GM11168 (cell line): ENCODE measurements around the gene LRFN5.
"Not testable (repeated sequence)": the region's sequence is repeated elsewhere in the genome, so short reads cannot be mapped to it uniquely, and the experiment has no call there.

Experiments
- in situ Hi-C: fragments of 300-500 bp; cut with MboI; formaldehyde crosslinking; loops from one replicate; pipeline ENCODE4 v1.12.0; 2022; ENCODE audit warnings: low sequenced_read_pairs; ENCODE audit not compliant: unreplicated experiment

The LRFN5 gene

DNA sequence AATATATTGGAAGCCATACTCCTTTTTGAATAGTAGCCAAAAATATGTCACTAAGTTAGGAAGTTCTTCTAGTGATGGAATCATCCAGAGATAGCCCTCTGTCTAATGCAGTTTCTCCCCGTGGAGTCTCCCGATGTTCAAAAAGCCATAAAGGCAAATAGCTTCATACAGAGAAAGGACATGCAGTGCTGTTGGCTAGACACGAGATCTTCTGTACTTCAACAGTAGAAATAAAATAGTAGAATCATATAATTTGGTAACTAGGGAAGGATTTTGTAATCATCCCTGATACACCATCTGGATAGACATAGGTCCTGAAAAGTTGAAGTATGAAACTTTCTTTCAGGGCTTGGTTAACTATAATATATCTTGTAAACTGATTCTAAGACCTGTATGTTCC is 27.6 kb downstream of the LRFN5 start:
- in situ Hi-C loops: no loop called here

DNA sequence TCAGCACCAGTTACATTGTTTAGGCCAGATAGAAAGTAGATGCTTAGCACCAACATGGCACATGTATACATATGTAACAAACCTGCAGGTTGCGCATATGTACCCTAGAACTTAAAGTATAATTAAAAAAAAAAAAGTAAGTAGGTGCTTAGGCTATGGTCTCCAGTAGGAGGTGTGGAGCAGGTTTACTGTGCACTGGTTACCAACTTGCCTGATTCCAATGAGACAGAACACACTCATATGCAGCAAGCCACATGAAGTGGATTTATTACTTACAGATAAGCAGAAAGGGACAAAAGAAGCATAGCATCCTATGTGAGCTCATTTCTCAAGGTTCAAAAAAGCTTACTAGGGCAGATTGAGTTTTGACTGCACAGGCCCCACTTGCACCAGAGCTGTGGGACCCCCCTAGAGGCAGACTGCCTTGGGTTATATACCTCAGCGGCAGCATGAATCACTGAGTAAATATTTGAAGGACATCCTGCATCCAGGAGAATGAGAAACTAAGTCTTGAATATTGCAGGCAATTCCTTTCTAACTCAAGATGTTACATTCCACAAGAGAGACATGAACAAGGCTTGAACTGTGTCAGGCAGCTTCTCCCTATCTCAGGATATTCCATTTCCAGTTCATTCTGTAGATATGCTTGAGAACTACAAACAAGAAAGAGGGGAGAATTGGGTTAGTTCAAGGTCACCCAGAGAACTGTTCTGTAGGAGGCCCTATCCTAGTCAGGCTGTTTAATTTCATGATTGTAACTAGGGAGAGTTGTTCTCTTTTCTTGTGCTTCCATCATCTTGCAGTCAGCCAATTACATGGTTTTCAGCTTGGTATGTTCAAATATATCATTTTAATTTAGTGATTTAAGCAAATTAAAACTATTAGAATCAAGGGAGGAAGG is 30.1 kb downstream of the LRFN5 start:
- in situ Hi-C loops: no loop called here

DNA sequence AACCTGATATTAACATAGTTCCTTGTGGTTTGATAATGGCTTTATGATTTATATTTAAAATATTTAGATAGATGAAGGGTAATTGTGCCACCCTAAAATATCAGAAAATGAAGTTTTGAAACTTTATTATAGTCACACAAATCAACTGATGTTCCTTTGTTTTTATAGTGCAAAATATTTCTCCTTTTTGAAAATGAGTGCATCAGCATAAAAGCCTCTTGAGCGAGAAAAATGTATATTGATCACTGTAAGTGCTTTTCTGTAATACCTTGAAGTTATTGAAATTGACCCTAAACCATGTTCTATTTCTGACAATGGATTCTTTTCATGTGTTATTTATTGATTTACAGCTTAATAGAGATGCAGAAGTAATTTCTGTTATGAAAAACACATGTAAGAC is 35.0 kb downstream of the LRFN5 start:
- in situ Hi-C loops: no loop called here

DNA sequence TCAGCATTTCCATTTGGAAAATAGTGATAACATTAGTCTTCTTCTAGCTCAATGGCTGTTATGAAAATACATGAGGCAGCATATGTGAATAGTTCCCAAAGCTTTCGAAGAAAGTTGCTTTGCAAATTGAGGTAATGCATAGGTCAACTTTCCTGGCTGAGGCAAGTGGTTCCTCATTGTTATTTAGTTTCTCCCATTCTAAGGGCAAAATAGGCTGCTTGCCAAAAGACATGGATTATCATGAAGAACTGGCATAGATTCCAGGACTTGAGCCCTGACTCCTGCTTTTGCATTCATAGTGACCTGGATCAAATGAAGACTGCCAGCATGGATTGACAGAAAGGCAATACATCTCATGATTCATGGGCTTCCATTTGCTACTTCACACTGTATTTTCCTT is 35.7 kb downstream of the LRFN5 start:
- in situ Hi-C loops: no loop called here

DNA sequence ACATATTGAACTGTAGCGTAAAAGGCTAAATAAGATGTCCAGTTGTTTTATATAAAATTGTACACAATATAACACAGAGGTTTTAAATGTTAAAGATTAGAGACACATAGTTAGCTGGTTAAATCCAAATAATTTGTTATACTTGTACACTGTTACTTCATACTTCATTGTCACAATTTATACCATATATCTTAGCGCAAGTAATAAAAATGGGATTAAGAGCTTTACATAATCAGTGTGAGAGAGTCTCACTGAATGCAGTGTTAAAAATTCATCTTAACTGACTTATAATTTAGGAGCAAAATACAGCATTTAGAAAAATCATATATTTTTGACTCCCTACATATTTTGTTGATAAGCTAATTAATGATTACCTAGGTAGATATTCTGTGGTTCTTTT is 36.1 kb downstream of the LRFN5 start:
- in situ Hi-C loops: no loop called here

DNA sequence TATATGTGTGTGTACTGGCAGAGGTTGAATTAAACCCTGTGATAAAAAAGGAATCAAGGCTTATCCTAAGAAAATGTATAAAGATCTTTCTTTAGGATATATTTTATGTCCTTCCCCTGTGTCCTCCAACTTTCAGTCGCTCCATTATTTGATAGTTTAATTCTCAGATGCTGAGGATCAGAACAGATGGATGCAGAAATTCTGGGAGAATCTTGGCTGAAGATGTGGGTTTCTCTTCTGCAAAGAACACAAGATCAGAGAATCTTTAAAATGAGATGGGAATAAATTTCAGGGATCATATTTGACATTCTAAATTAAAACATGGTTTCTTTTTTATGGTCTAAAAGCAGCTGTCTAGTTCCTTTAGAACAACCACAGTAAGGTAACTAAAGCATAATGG is 37.9 kb downstream of the LRFN5 start:
- in situ Hi-C loops: no loop called here

DNA sequence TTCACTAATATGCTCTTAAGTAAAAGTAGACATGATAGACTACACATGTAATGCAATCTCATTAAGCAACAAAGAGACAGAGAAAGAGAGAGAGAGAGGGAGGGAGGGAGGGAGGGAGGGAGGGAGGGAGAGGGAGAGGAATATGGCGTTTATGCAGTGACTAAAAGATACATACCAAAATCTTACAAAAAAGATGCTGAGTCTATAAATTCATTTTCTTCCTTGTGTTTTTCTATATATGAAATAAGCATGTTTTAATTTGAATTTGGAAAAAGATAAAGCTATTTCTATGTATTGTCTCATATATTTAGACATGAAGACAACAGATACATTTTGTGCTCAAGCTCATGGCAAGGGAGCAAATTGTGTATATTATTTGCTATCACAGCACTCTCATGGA is 44.1 kb downstream of the LRFN5 start:
- in situ Hi-C loops: no loop called here

DNA sequence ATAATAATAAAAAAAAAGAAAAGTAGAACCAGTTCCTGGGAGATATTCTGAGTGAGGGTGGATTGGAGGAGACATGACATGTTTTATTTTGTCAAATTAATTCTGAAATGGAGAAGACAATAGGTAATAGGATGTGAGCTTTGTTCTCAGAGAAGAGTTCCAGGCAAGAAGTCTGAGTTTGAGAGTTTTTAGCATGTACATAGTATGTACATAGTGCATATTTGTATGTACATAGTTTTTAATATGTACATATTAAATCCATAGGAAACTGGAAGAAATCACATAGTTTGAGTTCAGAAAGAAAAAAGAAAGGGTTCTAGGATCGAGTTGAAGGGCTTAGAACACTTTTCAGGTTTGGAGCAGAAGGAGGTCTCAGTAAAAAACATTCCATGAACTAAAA is 47.5 kb downstream of the LRFN5 start:
- in situ Hi-C loops: no loop called here

DNA sequence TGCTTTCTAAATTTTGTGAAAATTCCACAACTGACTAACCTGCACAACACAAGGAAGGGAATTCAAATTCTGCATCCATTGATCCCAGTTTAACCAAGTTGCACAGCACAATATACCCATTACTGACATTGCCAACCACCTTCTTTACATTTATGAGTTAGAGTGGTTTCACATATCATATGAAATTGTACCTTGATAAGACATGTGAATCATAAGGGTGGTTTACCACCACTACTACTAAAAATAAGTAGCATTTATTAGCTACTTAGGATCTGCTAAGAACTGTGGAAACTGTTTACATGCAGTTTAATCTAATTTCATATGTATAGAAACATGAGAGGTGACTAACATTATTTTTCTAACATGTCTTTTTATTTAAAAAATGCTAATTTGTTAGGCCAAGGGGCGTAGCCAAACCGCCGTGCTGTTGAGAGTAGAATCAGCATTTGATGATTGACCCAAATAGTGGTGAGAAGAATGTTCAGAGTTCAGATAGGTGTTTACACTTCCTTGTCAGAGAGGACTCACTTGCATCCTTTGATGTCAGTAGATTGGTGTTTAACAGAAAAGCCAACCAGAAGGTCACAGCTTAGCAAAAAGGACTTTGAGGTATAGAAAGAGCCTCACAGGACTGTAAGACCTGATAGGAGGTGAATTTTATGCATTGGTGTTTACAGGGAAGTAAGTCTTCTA is 56.2 kb downstream of the LRFN5 start:
- in situ Hi-C loops: no loop called here

DNA sequence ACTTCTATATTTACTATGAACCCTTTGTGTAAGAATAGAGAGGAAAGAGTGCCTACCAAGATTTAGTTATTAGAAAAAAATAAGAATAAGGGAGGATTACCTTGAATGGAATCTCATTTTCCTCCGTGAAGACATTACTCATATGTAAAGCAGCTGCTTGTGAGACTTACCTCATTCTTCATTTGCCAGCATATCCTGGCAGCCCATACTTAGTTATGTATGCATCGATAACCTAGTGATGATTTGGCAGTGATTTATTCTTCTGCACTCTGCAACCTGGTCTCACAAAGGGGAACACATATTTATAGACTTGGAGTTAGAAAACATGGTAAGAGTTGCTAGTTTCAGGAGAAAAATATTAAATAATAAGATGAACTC is 56.8 kb downstream of the LRFN5 start:
- in situ Hi-C loops: no loop called here

DNA sequence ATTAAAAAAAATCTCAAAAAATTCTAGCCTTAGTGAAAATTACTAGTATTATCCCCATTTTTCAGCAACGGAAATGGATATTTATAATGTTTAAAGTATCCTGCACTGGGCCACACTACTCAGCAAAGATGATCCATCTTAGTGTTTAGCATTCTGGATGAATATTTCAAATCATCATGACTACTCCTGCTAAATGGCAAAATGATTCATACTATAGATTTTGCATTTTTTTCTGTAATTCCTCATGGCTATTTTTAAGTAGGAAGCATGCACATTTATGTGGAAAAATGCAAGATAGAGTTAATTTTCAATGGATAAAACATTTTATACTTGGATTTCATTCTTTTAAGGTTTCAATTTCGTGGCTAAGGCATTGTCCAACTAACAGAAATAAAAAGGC is 59.6 kb downstream of the LRFN5 start:
- in situ Hi-C loops: no loop called here

DNA sequence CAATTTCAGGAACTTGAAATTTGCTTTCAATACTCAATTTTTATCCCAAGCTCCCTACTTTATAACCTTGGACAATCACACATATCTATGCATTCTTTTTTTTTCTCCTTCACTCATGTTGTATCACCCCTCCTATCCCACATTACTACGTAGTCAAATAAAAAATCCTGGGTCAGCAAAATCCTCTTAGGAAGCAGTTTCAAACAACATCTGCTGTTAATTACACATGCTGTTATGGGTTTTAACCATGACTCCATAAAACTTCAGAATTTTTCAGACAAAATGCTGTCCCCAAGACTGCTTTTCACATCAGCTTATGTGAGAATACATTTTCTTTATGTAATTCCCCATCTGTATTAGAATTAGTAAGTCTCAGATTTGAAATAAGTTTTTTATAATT is 61.7 kb downstream of the LRFN5 start:
- in situ Hi-C loops: no loop called here

DNA sequence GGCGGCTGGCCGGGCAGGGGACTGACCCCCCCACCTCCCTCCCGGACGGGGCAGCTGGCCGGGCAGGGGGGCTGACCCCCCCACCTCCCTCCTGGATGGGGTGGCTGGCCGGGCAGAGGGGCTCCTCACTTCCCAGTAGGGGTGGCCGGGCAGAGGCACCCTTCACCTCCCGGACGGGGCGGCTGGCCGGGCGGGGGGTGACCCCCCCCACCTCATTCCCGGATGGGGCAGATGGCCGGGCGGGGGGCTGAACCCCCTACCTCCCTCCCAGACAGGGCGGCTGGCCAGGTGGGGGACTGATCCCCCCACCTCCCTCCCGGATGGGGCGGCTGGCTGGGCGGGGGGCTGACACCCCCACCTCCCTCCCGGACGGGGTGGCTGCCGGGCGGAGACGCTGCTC is 66.9 kb downstream of the LRFN5 start:
- in situ Hi-C loops: not testable (repeated sequence)

DNA sequence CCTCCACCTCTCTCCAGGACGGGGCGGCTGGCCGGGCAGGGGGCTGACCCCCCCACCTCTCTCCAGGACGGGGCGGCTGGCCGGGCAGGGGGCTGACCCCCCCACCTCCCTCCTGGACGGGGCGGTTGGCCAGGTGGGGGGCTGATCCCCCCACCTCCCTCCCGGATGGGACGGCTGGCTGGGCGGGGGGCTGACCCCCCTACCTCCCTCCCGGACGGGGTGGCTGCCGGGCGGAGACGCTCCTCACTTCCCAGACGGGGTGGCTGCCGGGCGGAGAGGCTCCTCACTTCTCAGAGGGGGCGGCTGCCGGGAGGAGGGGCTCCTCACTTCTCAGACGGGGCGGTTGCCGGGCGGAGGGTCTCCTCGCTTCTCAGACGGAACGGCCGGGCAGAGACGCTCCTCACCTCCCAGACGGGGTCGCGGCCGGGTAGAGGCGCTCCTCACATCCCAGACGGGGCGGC is 67.9 kb downstream of the LRFN5 start:
- in situ Hi-C loops: not testable (repeated sequence)

DNA sequence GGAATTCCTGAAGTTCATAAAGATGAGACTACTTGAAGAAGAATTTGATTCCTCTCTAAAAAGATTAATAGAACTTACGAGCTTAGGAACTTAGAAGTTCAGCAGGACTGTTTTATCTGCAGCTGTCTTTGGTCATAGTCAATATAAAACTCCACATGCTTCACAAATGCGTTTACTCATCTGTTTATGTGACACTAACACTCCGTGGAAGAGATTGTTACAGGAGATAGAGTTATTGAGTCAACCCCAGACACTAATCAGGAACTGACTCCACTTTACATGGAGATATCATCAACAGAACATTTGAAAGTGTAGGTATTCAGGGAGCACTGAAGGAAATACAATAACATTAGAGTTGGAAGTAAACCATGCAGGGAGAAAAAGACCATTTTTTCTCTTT is 92.8 kb downstream of the LRFN5 start:
- in situ Hi-C loops: no loop called here

DNA sequence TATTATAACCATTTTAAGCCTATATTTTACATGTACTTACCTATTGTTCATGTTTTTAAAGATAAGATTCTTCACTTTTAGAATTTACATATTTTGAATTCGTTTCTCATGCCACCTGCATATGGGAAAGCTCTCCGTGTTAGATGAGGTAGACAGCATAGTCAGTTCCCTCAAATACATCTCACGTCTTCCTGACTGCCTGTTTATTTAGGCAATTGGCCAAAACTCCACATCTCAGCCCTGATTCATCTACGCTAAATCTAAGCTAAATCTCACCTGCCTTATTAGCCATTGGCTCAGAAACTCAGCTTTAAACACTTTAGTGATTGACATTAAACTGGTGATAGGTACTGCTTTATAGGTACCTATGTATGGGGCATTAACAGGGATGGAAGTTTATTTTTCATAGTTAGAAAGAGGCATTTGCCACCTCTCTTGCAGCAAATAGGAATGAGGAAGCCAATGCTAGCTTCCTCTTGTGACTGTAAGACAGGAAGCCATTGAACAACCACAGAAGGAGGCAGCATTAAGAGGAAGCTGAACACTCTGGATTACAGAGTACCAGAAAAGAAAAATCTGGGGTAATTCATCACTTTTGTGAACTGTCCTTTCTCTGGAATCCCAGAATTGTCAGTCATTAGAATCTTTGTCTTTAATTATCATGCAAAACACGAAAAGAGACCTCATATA is 111.9 kb downstream of the LRFN5 start:
- in situ Hi-C loops: no loop called here

DNA sequence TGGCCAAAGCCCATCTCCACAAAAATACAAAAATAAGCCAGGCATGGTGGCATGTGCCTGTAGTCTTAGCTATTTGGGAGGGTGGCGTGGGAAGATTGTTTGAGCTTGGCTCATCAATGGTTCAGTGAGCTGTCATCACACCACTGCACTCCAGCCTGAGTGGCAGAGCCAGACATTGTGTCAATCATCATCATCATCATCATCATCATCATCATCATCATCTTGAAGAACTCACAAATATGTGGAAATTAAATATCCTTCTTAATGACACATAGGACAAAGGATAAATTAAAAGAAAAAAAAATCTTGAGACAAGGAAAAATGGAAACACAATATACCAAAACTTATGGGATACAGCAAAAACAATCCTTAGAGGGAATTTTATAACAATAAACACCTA is 132.5 kb downstream of the LRFN5 start:
- in situ Hi-C loops: no loop called here

DNA sequence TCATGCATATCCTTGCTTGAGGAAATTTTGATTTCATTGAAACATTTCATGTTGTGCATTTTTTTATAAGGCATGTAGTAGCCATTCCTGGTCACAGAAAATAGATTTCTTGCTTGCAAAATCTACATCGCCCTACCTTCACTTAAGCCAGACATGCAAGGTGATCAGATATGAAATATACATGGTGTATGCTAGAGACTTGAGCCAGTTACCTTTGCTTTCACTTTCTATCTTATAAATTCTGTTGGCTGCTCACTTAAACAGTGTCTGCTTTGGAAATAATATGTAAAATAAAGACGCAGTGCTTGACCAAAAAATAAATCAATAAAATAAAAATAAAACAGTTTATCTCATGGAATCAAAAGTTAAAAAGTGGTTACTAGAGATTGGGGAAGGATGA is 136.5 kb downstream of the LRFN5 start:
- in situ Hi-C loops: no loop called here

DNA sequence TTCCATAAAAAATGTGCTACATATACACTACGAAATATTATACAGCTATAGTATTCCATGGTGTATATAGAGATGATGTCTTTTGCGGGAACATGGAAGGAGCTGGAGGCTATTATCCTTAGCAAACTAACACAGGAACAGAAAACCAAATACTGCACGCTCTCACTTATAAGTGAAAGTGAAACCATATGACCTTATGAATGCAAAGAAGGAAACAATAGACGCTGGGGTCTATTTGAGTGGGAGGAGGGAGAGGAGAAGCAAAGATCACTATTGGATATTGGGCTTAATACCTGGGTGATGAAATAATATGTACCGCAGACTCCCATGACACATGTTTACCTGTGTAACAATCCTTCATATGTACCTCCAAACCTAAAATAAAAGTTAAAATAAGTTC is 142.8 kb downstream of the LRFN5 start:
- in situ Hi-C loops: no loop called here

DNA sequence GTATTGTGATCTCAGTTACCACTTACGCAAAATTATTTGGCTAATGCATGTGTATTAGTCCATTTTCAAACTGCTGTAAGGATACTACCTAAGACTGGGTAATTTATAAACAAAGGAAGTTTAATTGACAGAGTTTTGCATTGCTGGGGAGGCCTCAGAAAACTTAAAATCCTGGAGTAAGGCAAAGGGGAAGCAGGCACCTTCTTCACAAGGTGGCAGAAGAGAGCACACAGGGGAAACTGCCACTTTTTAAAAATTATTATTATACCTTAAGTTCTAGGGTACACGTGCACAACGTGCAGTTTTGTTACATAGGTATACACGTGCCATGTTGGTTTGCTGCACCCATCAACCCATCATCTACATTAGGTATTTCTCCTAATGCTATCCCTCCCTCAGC is 143.9 kb downstream of the LRFN5 start:
- in situ Hi-C loops: not testable (repeated sequence)

DNA sequence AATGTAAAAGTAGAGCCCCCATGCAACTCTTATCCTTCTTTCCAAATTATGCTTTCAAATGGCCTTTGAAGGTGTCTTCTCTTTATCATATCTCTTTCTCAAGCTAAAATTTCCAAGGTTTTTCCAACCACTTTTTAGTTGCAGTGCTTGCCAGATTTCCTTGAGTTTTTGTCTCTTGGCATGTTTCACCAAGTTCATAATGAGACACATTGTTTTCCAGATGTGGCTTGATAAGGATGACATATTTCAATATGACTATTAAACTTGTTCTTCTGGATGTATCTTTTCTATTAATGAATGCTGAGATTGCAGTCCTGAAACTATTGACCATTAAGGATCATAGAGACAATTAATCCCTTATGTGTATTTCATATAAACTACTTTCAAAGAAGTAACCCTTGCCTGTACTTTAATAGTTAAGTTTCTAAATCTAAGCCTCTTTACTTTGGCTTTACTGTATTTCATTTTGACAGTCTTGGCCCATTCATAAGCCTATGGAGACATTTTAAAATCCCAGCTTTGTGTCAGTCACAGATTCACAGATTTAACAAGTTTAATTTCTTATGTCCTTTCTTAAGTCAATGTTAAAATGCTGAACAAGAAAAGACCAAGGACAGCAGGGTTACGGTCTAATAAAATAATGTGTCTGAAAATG is 151.5 kb downstream of the LRFN5 start:
- in situ Hi-C loops: no loop called here
